ENCODE results near the gene EFEMP1.
A peak's percentile ranks its signal among the peaks of the same experiment; 100 is the strongest.

The EFEMP1 gene, protein sequence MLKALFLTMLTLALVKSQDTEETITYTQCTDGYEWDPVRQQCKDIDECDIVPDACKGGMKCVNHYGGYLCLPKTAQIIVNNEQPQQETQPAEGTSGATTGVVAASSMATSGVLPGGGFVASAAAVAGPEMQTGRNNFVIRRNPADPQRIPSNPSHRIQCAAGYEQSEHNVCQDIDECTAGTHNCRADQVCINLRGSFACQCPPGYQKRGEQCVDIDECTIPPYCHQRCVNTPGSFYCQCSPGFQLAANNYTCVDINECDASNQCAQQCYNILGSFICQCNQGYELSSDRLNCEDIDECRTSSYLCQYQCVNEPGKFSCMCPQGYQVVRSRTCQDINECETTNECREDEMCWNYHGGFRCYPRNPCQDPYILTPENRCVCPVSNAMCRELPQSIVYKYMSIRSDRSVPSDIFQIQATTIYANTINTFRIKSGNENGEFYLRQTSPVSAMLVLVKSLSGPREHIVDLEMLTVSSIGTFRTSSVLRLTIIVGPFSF

GRCh38 chr2:55923091-55923981 is at the start of gene EFEMP1:
EFEMP1 (minus strand) TSS chr2:55923782; CDS start chr2:55922440, 1,342 bp downstream.
- peak; percentile 86 for DNase-seq (ENCODE audit: low spot score)

- DNase-seq (ENCODE audit: low spot score): no peak
Observed at GRCh38 chr2:55970500-55970899, 46.9 kb upstream of the EFEMP1 start.

DNA sequence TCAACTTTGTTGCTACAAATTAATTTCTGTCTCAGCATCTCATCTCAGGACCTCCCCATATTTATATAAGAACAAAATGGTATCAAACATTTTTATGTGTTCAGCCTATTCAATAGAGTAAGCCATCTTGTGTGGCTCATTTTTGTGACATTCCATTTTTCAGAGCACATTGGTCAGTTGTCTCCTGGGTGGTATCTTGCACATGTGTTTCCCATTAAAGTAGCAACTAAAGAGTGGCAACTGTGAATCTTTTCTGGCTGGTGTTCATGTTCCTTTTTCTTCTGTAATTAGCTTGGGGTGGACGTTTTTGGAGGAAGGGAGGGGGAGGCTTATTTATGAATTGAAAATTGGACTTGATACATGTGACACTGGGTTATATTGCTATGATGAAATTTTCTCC is 45.4 kb upstream of the EFEMP1 start:
- DNase-seq (ENCODE audit: low spot score): no peak

- no peak for DNase-seq (ENCODE audit: low spot score)
Observed at GRCh38 chr2:55966401-55967118, 43.0 kb upstream of the EFEMP1 start.

GRCh38 chr2:55965966-55966365 is 42.4 kb upstream of the EFEMP1 start:
- no peak for DNase-seq (ENCODE audit: low spot score)

DNA sequence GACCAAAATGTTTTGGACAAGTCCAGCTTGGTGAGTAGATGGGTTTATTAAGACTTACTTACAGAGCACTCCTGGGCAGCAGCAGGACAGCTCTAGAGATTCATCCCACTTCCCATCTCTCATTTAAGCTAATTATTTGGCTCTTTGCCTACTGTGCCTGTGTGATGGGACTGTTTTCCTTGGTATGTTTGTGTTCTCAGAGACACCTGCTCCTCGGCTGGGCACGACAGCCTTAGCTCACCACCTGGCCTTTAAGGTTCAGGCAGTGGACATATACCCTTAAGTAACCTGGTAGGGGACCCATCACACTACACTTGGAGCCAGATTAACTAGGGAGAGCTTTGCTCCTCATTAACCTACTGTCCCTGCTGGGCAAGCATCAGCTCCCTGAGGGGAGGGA is 41.7 kb upstream of the EFEMP1 start:
- no peak for DNase-seq (ENCODE audit: low spot score)

- DNase-seq (ENCODE audit: low spot score): no peak
Observed at GRCh38 chr2:55962915-55963314, 39.3 kb upstream of the EFEMP1 start.

- no peak for DNase-seq (ENCODE audit: low spot score)
Observed at GRCh38 chr2:55961318-55961911, 37.8 kb upstream of the EFEMP1 start.

DNA sequence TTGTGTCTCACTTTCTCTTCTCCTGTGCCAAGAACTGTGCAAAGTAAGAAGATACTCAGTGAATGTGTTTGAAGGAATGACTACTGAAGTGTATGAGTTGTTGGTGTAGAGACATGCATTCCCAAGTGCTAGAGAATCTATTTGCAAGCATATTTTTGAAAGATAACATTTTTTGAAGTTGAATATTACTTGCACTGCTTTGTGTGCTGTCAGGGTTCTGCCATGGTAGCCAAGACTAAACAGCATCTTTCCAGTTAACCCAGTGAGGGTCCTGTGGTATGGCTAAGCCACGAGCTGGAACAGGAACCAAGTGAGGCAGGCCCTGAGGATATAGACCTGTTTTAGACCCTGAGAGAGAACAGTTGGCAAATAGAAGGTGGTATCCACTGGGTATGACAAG is 35.2 kb upstream of the EFEMP1 start:
- no peak for DNase-seq (ENCODE audit: low spot score)

DNA sequence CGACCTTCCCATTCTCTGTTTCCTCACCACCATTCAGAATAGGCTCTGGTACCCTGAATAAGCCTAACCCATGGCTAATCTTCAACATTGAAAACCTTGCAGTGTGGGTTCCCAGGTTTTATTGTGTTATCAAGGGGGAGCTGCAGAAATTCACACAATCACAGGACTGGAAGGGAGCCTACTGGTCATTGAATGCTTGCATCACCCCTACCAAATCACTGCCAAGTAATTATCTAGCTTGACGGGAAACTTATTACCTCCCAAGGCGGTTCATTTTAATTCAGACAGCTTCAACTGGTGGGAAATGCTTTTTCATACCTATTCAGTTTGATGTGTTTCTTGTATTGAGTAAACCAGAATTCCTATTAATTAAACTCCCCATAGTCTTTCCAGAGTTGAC is 33.6 kb upstream of the EFEMP1 start:
- DNase-seq (ENCODE audit: low spot score): no peak

- DNase-seq (ENCODE audit: low spot score): no peak
Observed at GRCh38 chr2:55954306-55955035, 30.9 kb upstream of the EFEMP1 start.

GRCh38 chr2:55952415-55952814 is 28.8 kb upstream of the EFEMP1 start:
- DNase-seq (ENCODE audit: low spot score): no peak

- DNase-seq (ENCODE audit: low spot score): no peak
Observed at GRCh38 chr2:55951533-55951932, 28.0 kb upstream of the EFEMP1 start.

DNA sequence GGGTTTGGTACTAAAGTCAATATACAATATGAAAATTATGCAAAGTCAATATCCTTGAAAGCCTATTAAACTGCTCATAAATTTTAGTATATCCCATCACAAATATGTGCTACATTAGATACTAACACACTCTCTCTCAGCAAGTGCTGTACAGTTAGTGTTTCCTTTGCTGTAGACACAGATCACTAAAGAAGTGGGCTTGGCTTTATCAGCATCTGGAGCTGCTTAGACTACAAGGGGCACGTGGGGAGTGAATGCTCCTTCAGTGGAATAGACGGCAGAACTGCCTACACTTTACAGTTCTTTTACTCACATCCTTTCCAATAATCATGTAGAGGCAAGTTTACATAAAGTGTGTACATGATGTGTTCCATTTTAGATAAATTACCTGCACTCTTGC is 26.0 kb upstream of the EFEMP1 start:
- no peak for DNase-seq (ENCODE audit: low spot score)

GRCh38 chr2:55949211-55949610 is 25.6 kb upstream of the EFEMP1 start:
- no peak for DNase-seq (ENCODE audit: low spot score)

DNA sequence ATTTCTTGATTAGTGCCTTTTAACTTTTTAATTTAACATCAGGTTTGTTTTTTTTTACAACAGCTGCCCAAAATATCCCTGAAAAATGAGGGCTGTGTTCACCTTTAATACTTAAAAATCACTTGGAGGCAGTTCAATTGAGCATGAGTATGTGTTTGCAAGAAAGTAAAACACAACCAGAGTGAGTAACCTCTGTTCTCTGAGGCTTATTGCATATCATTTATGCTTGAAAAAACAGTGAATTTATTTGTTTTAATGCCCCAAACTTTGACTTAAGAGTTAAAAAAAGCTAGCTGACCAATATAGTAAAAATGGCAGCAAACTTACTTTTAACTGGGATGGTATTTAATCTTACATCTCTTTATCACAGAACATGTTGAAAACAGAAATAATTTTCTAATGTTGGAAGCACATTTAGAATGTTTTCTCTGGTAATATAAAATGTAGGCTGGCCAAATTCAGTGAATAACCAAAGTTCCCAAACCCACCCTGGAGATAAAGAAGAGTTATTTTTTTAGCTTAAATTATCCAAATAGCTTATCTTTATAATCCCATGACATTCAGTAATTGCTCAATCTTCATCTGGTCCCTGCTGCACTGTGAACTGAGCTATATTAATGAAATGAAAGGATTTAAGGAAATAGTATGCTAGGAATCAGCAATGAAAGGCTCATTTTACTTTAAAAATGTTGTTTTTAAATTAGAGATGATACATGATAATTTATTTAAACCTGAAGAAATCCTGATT is 24.8 kb upstream of the EFEMP1 start:
- no peak for DNase-seq (ENCODE audit: low spot score)

DNA sequence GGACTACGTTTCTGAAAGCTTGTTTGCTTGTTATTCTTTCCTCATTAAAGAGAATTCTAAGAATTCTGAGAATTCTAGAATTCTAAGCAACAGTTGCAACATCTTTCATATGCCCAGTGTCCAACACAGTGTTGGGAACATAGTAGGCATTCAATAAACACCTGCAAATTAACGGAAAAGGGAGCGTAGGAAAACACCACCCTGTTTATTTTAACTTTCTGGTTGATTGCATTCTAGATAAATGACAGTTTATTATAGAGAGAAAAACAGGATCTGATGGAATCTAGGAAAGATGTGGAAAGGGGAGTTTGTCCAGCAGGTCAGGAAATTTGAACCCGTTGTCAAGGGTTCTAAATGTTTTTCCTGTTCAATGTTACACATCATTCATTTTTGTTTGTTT is 24.2 kb upstream of the EFEMP1 start:
- no peak for DNase-seq (ENCODE audit: low spot score)

GRCh38 chr2:55946793-55947192 is 23.2 kb upstream of the EFEMP1 start:
- no peak for DNase-seq (ENCODE audit: low spot score)

DNA sequence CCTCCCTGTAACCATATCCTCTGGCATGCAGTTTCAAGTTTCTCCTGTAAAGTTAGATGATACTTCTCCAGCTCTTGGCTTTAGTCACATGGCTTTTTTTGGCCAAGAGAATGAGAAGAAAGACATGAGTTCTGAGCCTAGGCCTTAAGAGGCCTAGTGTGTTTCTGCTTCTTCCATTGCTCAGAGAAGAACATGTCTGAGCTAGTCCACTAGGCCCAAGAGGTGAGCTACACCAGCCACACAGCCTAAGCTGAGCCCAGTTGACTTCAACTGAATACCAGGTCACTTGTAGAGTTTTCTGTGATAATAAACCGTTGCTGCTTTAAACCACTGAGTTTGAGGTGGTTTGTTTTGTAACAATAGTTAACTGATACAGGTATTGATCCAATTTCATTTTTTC is 19.9 kb upstream of the EFEMP1 start:
- DNase-seq (ENCODE audit: low spot score): no peak

DNA sequence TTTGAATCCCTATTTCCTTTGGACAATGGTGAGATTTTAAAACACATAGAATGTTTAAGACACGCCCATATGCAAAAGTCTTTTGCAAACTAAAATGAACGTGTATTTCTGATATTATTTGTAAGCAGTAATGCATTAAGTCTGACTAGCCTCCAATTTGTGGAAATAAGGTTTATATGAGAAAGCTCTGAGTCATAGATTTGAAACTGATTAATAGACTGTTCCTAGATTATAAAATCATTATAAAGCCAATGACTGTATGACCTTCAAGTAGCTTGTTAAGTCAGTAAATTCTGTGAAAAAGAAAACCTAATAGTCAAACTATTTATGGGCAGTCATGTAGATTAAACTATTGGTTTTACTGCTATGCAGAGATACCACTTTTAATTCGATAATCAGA is 12.8 kb upstream of the EFEMP1 start:
- no peak for DNase-seq (ENCODE audit: low spot score)

DNA sequence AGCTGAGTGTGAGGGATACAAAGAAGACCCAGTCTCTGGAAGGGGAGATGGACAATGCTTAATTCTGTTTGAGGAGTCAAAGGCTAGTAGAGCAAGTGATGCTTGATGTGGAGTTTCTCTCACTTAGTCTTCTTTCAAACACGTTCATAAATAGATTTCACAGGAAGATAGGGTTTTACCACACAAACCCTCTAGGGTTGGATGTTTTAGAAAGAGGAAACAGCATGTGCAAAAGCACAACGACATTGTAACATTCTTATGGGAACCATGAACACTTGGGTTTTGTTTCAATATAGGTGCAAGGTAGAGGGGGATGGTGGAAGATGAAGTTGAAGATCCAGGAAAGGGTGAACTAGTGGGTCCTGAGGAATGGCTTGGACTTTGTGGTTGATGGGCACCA is 10.8 kb upstream of the EFEMP1 start:
- DNase-seq (ENCODE audit: low spot score): no peak
